Kidney tubule cell (primary cell): ENCODE results near the gene PIGT.
A peak's percentile ranks its signal among the peaks of the same experiment; 100 is the strongest.
"Not testable (repeated sequence)": the region's sequence is repeated elsewhere in the genome, so short reads cannot be mapped to it uniquely, and the experiment has no call there.

Experiments used
- DNase-seq: peaks from one replicate; pipeline ENCODE4 v3.0.0-alpha.2; 2018; ENCODE audit warnings: low spot score

PIGT gene

DNA sequence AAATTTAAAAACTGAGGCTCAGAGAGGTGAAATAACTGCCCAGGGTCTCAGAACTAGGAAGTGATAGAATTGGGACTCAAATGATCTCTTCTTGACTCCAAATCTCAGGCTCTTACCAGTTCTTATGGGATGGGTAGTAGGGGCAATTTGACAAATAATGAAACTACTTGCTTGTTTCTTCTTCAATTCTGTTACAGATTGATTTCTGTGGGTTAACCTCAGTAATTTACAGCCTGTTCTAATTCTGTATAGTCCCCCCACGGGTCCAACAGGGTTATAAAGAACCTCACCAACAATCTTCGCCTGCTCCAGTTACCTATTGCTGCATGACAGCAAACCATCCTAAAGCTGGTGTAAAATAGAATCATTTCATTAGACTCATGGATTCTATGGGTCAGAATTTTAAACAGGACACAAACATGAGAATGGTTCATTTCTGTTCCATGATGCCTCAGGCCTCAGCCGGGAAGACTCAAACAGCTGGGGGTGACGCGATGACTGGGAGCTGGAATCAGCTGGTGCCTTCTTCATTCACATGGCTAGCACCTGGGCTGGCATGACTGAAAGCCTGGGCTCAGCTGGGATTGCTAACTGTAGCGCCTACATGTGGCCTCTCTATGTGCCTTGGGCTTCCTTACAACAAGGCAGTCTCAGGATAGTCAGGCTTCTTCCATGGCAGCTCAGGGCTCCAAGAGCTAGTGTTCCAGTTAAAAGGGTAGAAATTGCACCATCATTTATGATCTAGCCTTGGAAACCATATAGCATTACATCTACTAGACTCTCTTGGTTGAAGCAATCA is 47.0 kb downstream of the PIGT start:
- no peak for DNase-seq

DNA sequence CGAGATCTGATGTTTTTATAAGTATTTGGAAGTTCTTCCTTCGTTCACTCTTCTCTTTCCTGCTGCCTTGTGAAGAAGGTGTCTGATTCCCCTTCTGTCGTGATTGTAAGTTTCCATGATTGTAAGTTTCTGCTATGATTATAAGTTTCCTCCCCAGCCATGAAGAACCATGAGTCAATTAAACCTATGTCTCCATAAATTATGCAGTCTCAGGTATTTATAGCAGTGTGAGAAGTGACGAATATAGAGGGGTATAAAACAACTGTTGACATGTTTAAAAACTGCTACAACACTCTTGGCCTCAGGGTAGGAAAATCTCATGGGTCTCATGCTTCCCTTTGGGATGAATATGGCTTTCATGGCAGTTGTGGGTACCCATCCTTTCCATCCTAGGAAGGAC is 47.8 kb downstream of the PIGT start:
- no peak for DNase-seq

DNA sequence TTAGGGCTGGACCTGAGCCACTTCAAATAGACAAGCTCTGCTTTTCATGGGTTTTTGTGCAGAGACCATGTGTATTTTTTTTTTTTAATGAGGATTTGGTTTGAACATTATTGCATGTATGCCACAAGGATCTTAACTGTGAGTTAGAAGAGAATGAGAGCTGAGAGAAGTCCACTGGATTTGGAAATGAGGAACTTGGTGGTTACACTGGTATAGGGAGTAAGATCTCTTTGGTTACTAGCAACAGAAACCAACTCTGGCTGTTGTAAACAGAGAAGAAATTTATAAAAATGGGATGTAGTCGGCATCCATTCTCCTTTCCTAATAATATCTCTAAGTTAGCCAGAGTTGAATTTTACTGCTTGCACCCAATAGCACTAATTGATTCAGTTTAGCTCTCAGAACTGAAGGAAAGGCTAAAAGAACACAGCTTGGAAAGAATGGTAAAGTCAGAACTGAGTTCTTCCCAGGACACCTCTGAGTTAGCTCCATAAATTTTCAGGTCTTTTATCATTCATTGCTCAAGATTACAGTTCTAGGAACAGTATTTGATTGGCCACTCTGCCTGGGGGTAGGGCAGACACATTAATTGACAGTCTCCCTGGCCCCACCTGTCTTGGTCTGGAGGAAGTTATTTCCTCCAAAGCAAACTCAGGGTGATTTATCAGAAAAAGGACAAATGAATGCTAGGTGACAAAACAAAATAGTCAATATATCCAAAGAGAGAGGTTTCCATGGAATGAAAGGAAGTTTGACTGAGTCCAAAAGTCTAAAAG is 49.7 kb downstream of the PIGT start:
- DNase-seq, result no peak

DNA sequence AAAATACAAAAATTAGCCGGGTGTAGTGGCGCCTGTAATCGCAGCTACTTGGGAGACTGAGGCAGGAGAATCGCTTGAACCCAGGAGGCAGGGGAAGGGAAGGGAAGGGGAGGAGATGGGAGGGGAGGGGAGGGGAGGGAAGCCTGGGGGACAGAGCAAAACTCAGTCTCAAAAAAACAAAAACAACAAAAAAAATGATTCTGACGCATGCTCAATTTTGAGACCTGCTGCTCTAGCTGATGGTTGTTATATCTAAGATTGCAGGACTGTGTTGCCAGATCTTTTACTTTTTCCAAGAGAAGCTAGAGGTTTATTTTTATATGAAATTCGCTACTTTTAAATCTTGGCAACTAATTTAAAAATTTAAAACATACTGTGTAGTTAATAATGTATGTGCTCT is 51.2 kb downstream of the PIGT start:
- no peak for DNase-seq

DNA sequence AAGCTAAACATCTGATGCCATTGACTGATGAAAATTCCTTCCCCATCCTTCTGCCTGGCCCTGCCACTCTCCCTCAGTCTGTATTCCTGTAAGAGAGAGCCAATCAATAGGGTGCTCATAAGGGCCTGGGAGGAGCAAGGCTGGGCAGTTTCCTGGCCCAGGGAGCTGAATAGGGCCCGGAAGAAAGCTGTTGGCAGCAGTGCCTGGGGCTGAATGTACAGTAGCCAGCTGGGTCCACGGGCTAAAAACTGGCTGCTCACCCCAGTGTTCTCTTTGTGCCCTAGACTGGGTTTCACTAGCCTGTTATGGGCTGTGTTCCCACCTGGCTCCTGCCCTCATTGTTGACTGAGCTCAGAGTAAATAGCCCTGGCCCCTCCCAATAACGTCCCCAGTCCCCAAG is 51.9 kb downstream of the PIGT start:
- no peak for DNase-seq

DNA sequence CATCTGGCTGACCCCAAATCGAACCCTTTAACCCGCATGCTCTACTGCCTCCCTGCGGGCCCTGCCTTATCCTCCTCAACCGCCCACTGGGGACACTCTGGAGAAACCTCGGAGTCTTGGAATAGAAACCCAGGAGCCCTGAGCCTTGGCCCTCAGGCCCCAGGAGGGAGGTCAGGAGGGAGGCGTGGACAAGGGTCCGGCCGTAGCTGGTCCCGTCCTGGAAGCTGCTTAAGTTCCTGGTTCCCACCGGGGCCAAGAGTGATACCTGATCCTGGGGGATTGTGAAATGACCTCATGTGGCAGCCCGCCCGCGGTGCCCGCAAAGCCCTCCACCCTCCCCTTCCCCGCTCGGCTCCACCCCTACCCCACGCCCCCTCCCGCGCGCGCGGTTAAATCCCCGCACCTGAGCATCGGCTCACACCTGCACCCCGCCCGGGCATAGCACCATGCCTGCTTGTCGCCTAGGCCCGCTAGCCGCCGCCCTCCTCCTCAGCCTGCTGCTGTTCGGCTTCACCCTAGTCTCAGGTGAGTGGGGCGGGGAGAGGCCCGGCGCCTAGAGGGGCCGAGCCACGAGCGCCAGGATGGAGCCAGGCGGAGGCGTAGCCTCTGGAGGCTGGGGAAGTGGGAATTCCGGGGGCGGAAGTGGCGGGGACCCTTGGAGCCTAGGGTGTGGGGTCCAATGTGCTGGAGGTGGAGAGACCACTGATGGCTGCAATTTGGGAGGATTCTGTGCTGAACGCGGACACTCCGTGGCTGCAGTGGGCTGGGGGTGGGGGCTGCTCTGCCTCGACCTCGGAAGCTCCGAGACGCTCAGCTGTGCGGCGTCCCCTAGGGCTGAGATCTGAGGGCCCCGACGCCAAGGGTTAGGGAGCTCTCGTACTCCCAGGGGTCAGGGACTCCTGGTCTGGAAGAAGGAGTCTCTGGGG is 53.7 kb downstream of the PIGT start, which contains the start of gene WFDC2:
WFDC2 (plus strand) TSS at position 418 of the 926 bp plus-strand sequence; CDS start at position 447, 29 bp downstream.
- DNase-seq, result peak; percentile 49

DNA sequence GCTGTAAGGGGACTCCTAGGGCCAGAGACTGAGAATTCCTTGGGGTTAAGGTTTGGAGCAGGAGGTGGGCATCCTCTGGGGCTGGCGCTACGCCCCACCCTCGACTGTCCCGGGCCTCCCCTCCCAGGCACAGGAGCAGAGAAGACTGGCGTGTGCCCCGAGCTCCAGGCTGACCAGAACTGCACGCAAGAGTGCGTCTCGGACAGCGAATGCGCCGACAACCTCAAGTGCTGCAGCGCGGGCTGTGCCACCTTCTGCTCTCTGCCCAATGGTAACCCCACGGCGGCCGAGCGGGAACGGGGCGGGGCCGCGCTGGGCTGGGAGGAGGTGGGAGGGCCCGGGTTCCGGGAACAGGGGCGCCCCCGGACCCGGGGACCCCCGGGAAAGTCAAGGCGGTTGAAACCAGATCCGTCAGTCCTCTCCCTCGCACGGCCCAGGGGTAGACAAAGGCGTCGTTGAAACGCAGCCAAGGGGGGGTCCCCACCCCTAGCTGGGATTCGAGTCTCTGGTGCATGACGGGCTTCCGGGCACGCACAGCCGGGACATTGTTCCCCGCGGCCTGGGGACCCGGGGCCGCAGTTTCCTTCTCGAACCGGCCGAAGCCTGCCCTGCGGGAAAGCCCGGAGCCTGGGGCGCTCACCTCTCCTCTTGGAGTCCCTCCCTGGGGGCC is 54.5 kb downstream of the PIGT start:
- peak; percentile 71 for DNase-seq

DNA sequence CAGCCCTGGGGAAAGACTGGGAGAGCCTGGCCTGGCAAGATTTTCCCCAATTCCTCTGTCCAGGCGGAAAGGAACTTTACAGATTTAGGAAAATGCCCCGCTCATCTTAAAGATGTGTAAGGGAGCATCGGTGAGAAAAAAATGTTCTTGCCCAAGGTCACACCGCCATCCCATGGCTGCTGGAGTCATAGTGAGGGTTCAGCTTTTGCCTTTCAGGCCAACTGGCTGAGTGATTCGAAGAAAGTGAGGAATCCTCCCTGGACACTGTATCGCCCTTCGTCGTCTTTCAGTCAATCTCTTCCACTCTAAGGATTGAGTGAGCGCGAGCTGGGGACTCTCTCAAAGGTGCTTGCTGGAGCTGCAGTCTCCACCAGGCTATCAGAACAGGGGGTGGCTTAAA is 55.0 kb downstream of the PIGT start:
- DNase-seq, result peak; percentile 28

DNA sequence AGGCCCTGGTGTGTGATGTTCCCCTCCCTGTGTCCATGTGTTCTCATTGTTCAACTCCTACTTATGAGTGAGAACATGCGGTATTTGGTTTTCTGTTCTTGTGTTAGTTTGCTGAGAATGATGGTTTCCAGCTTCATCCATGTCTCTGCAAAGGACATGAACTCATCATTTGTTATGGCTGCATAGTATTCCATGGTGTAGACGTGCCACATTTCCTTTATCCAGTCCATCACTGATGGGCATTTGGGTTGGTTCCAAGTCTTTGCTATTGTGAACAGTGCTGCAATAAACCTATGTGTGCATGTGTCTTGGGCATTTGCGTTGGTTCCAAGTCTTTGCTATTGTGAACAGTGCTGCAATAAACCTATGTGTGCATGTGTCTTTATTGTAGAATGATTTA is 56.3 kb downstream of the PIGT start:
- DNase-seq, result not testable (repeated sequence)
